ENCODE measurements around the gene SPSB2.

DNA sequence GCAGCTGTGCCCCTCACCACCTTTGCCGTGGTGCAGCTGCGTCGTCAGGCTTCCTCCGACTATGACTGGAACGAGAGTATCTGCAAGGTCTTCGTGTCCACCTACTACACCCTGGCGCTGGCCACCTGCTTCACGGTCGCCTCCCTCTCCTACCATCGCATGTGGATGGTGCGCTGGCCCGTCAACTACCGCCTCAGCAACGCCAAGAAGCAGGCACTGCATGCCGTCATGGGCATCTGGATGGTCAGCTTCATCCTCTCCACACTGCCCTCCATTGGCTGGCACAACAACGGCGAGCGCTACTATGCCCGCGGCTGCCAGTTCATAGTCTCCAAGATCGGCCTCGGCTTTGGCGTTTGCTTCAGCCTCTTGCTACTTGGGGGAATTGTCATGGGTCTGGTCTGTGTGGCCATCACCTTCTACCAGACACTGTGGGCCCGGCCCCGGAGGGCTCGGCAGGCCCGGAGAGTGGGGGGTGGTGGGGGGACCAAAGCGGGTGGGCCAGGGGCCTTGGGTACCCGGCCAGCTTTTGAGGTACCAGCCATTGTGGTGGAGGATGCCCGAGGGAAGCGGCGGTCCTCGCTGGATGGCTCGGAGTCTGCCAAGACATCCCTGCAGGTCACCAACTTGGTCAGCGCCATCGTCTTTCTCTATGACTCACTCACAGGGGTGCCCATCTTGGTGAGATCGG is 48.9 kb downstream of the SPSB2 start:
- no peak for TF ChIP-seq POLR2A (IDR thresholded peaks at IDR 0.05)
- TF ChIP-seq, protein P1, sequence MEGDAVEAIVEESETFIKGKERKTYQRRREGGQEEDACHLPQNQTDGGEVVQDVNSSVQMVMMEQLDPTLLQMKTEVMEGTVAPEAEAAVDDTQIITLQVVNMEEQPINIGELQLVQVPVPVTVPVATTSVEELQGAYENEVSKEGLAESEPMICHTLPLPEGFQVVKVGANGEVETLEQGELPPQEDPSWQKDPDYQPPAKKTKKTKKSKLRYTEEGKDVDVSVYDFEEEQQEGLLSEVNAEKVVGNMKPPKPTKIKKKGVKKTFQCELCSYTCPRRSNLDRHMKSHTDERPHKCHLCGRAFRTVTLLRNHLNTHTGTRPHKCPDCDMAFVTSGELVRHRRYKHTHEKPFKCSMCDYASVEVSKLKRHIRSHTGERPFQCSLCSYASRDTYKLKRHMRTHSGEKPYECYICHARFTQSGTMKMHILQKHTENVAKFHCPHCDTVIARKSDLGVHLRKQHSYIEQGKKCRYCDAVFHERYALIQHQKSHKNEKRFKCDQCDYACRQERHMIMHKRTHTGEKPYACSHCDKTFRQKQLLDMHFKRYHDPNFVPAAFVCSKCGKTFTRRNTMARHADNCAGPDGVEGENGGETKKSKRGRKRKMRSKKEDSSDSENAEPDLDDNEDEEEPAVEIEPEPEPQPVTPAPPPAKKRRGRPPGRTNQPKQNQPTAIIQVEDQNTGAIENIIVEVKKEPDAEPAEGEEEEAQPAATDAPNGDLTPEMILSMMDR (IDR thresholded peaks at IDR 0.05), result no peak
- no peak for TF ChIP-seq POLR2AphosphoS5 (IDR thresholded peaks at IDR 0.05)
